BE2C (cell line): ENCODE data around the gene BMPER.

Experiments
- DNase-seq: peaks from one replicate; pipeline ENCODE4 v3.0.0-alpha.2; 2020
- H3K27me3 ChIP-seq: fragments of 250-450 bp; sonication (Bioruptor Pico); 2 replicates; pipeline ENCODE4 v1.5.1; 2020; ENCODE audit warnings: mild to moderate bottlenecking
- H3K36me3 ChIP-seq: fragments of 250-450 bp; sonication (Bioruptor Pico); 2 replicates; pipeline ENCODE4 v1.5.1; 2020; ENCODE audit warnings: mild to moderate bottlenecking
- H3K4me1 ChIP-seq: fragments of 250-450 bp; sonication (Bioruptor Pico); 2 replicates; pipeline ENCODE4 v1.5.1; 2020
- H3K4me3 ChIP-seq: 2 replicates; pipeline ENCODE4 v1.5.1; 2011; ENCODE audit warnings: low read depth, low read length
- H3K9me3 ChIP-seq: fragments of 250-450 bp; sonication (Bioruptor Pico); 2 replicates; pipeline ENCODE4 v1.5.1; 2020
- CTCF ChIP-seq: IDR thresholded peaks from 2 replicates; pipeline ENCODE4 v1.5.1; 2012; ENCODE audit warnings: mild to moderate bottlenecking, low read depth, low read length

The BMPER gene

GRCh38 chr7:34090816-34091215 is 185.5 kb downstream of the BMPER start:
- Histone ChIP-seq H3K4me3 (no peak overlapping the region), H3K4me1 (no peaks in the 10 kb centered on the region), H3K36me3 (no peaks in the 10 kb centered on the region), H3K9me3 (no peaks in the 10 kb centered on the region), H3K27me3 (no peaks in the 10 kb centered on the region)
- no peak for TF ChIP-seq CTCF
- no peak for DNase-seq

DNA sequence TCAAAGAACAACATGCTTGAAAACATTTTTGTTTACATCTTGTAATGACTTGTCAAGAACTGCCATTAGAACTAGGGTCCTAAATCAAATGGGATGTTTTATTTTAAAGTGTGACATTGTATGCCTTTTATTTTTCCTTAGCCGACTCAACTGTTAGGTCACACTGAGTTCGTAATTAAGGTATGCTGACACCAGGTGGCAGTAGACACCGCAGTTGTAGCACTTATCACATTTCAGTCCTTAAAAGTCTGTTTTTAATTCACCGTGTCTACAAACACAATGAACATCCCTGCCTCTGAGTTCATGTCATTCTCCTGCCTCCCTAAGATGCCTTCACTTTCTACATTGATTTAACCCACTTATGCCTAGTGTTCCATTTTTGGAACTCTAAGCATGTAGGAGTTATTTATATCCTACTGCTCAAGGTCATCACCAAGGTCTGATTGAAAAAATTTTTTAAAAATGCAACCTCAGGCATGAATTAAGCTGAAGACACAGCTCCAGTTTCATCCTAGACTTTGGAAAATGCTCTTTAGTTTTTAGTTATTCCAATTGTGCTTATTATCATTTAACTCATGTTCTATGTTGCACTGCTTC is 186.1 kb downstream of the BMPER start:
- peak; percentile 14 for DNase-seq
- peak; percentile 47 for TF ChIP-seq CTCF
- H3K4me1 ChIP-seq, result no peaks in the 10 kb centered on the region
- H3K27me3 ChIP-seq, result no peaks in the 10 kb centered on the region
- H3K4me3 ChIP-seq, result no peak overlapping the region
- no peaks in the 10 kb centered on the region for H3K9me3 ChIP-seq
- H3K36me3 ChIP-seq, result no peaks in the 10 kb centered on the region

DNA sequence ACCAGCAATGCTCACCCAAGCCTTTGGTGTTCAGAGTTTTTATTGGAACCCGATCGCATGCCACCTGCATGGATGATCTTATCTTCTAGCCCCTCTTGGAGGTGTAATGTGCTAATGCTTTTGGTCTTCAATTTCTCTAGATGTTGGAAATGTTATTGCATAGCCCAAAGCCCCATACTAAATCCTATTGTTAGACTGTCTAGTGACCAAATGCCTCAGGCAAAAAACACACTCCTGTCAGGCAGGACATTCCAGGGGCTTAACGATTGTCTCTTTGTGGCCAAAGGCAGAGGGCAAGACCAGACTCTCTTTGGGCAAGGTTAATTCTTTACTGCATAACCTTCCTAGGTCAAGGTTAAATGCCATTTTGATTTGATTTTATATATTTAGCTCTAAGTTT is 187.9 kb downstream of the BMPER start:
- TF ChIP-seq CTCF, result no peak
- H3K4me3 ChIP-seq, result no peak overlapping the region
- no peak for DNase-seq
- H3K27me3 ChIP-seq, result no peaks in the 10 kb centered on the region
- H3K4me1 ChIP-seq, result no peaks in the 10 kb centered on the region
- H3K36me3 ChIP-seq, result no peaks in the 10 kb centered on the region
- no peaks in the 10 kb centered on the region for H3K9me3 ChIP-seq

DNA sequence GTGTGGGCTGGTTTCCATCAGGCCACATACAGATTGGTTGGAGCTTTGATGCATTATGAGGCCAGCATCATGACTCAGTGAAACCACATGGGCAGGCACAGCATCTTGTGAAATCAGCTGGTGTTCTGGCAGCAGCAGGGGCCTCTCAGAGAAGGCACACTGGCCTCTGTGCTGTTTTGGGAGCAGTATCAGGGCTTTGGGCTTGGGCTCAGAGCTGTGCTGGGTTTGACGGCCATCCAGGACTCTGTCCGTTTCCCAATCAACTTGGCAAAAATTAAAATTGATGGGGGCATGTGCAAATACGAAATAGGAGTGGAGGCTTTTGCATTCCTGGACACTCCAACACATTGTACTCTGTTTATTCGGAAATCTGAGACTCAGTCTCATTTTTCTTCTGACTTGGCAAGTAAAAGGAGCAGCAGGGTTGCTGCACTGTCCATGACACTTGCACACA is 190.9 kb downstream of the BMPER start:
- Histone ChIP-seq H3K36me3 (no peaks in the 10 kb centered on the region), H3K9me3 (no peaks in the 10 kb centered on the region), H3K4me3 (no peak overlapping the region), H3K4me1 (no peaks in the 10 kb centered on the region), H3K27me3 (no peaks in the 10 kb centered on the region)
- DNase-seq, result no peak
- TF ChIP-seq CTCF, result no peak

GRCh38 chr7:34096777-34097176 is 191.4 kb downstream of the BMPER start:
- Histone ChIP-seq H3K4me3 (no peak overlapping the region), H3K9me3 (no peaks in the 10 kb centered on the region), H3K27me3 (no peaks in the 10 kb centered on the region), H3K4me1 (no peaks in the 10 kb centered on the region), H3K36me3 (no peaks in the 10 kb centered on the region)
- no peak for DNase-seq
- no peak for TF ChIP-seq CTCF

DNA sequence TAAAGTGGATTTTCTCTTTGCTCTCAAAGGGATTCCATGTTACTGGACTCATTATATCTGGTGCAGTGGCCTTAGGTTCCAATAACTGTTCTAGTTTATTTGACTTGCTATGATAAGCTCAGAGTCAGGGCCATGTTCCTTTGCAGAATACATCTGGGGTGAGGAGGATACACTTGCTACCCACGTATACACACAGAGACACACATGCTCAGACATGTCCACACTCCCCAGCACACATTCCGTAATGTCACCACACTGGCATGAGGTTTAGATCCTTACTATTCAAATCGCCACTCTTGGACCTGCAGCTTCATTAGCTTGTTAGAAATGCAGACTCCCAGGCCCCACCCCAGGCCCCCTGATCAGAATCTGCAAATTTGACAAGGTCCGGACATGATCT is 195.3 kb downstream of the BMPER start:
- no peaks in the 10 kb centered on the region for H3K9me3 ChIP-seq
- TF ChIP-seq CTCF, result no peak
- H3K4me3 ChIP-seq, result no peak overlapping the region
- no peaks in the 10 kb centered on the region for H3K27me3 ChIP-seq
- no peaks in the 10 kb centered on the region for H3K4me1 ChIP-seq
- H3K36me3 ChIP-seq, result no peaks in the 10 kb centered on the region
- no peak for DNase-seq
